Stomach (tissue), 4 donors: ENCODE data around the gene ACLY.

Experiments
- EP300 ChIP-seq: sonication (generic); formaldehyde crosslinking; IDR thresholded peaks from one replicate; pipeline ENCODE4 v1.6.1; 2017; ENCODE audit warnings: antibody characterized with exemption
- POLR2A ChIP-seq, 4 donors: fragments of 450-650 bp; IDR thresholded peaks; one replicate each; pipeline ENCODE4 v1.6.1; 2016; ENCODE audit warnings: antibody characterized with exemption in 4 of 4, control low read depth in 2 of 4, mild to moderate bottlenecking in 1 of 4, moderate library complexity in 1 of 4
- TF ChIP-seq, protein P1 (sequence below), 7 experiments: fragments of 450-650 bp in 4 of 7; fragments of 200-600 bp in 3 of 7; sonication (generic) in 3 of 7; IDR thresholded peaks; one replicate each; pipeline ENCODE4 v1.5.1; 2016 to 2019; ENCODE audit warnings: antibody characterized with exemption in 7 of 7, control low read depth in 2 of 7, mild to moderate bottlenecking in 1 of 7

DNA sequence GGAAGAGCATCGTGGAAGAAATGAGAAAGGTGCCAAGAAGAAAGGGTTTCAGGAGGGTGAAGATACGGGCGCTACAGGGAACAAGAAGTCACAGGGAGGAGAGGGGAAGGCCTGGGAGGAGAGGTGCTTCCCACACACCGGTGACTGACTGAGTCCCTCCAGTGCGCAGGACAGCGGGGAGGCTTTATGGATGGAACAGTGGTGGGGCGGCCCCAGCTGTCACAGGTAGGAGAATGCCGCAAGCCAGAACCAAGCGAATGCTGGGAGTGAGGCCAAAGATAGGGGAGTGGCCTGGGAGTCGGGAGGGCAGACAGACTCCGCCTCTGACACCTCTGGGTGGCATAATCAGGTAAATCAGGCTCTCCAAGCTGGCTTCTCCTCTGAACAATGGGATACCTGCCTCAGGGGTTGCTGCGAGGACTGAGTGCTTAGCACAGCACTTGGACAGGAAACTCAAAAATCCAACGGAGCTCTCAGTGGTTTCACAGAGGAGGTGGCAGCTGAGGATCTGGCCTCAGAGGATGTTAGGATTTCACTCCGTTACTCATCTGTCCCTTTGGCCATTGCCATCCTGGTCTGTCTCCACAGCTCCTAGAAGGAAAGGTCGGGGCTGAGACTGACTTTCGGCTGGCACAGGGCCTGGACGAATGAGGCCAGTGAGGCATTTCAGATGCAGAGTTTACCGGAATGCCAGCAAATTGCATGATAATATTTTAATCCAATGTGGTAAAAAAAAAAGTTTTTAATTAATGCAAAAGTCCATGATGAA is 47.1 kb upstream of the ACLY start:
- TF ChIP-seq, protein P1, sequence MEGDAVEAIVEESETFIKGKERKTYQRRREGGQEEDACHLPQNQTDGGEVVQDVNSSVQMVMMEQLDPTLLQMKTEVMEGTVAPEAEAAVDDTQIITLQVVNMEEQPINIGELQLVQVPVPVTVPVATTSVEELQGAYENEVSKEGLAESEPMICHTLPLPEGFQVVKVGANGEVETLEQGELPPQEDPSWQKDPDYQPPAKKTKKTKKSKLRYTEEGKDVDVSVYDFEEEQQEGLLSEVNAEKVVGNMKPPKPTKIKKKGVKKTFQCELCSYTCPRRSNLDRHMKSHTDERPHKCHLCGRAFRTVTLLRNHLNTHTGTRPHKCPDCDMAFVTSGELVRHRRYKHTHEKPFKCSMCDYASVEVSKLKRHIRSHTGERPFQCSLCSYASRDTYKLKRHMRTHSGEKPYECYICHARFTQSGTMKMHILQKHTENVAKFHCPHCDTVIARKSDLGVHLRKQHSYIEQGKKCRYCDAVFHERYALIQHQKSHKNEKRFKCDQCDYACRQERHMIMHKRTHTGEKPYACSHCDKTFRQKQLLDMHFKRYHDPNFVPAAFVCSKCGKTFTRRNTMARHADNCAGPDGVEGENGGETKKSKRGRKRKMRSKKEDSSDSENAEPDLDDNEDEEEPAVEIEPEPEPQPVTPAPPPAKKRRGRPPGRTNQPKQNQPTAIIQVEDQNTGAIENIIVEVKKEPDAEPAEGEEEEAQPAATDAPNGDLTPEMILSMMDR (IDR thresholded peaks at IDR 0.05) = no peak
- no peak for TF ChIP-seq EP300
- no peak for TF ChIP-seq POLR2A (IDR thresholded peaks at IDR 0.05)
